HG03103 (cell line): ENCODE measurements around the gene SLC38A6.

Experiments used
- ATAC-seq: cut with Tn5 transposase; IDR thresholded peaks from one replicate; pipeline ENCODE4 v1.9.1; 2021; ENCODE audit warnings: low read depth; ENCODE audit not compliant: unreplicated experiment

The SLC38A6 gene

DNA sequence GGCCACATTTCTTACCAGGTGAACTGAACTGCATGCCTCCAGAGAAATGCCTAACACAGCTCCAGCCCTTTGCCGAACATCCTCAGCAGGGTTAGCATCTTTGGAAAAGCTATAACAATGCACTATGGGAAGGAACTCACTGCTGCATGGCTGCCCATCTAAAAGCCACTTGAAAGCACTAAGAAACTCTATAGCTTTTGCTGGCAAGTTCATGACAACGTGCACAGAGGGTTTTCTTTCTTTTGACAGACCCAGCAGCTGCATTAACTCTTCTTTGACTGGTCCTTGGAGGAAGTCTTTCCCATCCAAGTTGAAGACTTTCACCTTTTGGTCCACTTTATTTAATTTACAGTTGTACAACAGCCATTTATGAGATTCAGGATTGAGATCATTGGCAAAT is 5.5 kb upstream of the SLC38A6 start:
- ATAC-seq: no peak

- ATAC-seq: no peak
These were observed 3.2 kb upstream of the SLC38A6 start for GRCh38 chr14:60977847-60978246.

GRCh38 chr14:60981633-60982455 is 799 bp downstream of the SLC38A6 start:
- ATAC-seq: no peak

- no peak for ATAC-seq
These were observed 3.2 kb downstream of the SLC38A6 start for GRCh38 chr14:60984196-60984595.

DNA sequence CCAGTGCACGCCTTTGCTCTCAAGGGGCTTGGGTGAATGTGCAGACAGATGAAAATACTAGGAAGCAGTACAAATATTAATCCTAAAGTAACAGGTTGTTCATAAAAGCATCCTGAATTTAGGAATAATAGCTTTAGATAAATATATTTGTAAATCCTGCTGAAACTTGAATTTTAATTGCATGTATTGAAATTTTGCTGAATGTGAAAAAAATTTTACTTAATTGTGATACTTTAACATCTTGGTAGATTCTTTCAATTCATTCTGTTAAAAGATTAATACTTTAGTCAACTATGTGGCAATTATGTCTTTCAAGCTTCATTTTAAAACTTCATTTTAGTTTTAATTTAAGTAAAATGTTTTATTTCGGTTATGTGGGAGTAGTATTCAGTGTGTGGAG is 5.5 kb downstream of the SLC38A6 start:
- no peak for ATAC-seq

- ATAC-seq: no peak
These were observed 8.6 kb downstream of the SLC38A6 start for GRCh38 chr14:60989599-60989998.

- ATAC-seq: no peak
These were observed 17.6 kb downstream of the SLC38A6 start for GRCh38 chr14:60998617-60999016.

- ATAC-seq: no peak
These were observed 18.5 kb downstream of the SLC38A6 start for GRCh38 chr14:60999536-60999935.

DNA sequence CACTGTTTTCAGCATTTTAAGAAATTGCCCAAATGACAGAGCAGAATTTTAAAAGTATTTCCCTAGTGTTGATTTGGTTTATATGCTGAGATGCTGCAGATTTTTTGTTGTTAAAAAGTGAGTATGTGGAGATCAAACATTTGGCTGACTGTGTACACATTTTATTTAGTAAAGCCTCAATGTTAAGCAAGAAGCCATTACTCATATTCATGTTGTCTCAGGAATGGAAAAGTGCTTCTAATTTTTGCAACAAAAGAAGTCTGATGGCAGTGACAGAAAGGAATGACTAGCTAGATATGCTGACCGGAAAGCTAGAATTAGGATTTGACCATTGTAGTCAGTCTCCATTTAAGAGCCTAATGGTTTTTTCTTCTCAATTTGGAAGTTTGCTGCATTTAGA is 22.5 kb downstream of the SLC38A6 start:
- ATAC-seq: no peak

DNA sequence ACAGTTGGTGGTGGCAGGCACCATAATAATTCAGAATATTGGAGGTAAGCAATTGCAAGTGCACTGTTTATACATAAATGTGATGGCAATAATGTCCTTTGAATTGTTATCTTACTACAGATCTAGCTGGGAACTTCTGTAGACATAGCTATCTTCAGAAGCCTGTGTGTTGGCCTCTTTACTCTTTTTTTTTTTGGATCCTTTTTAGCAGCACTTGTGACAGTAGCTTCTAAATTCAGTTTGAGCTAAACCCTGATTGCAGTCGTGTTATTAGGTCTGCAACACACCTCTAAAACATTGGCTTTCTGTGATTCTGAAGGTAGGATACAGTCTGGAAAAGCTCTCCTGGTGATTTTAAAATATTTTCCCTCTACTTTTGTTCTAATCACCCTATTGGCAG is 38.5 kb downstream of the SLC38A6 start:
- ATAC-seq: no peak

DNA sequence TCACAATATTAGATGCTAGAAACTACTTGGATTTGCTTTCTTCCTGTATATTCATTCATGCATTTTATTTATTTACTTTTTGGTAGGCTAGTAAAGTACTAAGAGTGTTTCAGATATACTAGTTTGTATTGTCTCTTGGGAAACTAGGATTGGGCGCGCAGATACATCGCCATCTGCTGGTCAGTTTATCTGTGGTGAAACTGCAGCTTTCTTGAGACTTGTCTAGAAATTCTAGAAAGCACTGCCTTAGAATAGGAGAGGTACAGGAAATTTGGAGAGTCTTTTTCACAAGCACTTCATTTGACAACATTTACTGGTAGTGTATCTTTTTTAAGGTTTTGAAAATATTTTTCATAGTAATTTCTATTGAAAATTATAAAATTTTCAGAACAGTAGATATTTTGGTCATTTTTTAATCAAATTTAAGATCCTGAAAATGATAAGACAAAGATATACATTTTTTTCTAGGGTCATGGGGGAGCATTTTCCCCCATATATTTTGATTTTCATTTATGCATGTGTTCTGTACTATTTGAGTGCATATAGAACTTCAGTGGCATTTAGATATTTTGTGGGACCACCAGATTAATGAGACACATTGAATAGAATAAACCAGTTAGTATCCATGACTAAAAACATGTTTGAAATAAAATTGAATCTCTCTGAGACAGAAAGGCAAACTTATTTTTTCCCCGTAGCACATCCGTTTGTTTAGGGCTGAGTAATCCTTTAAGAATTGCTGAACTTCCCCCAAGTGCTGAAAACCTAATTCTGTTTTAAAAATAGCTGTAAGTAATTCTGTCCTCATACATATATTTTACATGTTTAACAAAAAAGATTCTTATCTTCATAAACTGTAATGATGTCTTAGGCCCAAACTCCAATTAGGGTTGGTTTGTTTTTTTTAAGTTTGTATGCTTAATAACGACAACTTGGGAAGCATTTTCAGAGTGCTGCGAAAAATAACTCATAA is 44.5 kb downstream of the SLC38A6 start:
- ATAC-seq: no peak

GRCh38 chr14:61026526-61026925 is 45.5 kb downstream of the SLC38A6 start:
- ATAC-seq: no peak

DNA sequence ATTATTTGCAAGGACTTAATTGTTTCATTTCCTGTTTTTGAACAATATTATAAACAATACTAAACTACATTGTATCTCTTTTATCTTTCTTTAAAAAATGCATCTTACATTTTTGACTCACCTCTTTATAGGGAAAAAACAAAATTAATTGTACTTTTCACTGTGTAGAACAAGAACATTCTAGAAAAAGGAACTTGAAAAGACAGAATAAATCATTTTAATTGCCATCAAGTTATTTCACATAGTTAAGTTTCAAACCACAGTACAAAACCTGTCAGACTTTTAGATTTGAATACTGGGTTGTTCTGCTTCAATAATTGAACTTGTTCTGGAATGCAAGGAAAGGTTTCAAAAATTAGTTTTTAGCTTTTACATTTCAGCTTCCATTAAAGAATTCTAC is 50.0 kb downstream of the SLC38A6 start:
- no peak for ATAC-seq

DNA sequence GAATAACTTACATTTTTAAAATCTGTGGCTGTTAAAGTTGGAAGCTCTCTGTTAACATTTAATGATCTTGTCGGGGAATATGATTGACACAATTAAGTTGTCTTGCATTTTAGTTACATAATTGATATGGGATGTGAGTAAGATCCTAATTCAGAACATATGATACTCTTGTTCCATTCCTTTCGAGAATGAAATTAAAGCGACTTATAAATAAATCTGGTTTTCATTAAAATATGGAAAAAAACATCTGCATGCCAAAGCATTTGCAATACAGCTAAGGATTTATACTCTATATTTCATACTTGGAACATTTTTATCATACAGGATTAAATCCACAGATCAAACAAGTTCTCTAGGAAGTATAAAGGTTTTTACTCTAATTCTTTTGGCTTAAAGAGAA is 52.0 kb downstream of the SLC38A6 start:
- no peak for ATAC-seq

- no peak for ATAC-seq
These were observed 52.8 kb downstream of the SLC38A6 start for GRCh38 chr14:61033855-61034254.

GRCh38 chr14:61034416-61035120 is 53.5 kb downstream of the SLC38A6 start:
- ATAC-seq: peak; percentile 83

DNA sequence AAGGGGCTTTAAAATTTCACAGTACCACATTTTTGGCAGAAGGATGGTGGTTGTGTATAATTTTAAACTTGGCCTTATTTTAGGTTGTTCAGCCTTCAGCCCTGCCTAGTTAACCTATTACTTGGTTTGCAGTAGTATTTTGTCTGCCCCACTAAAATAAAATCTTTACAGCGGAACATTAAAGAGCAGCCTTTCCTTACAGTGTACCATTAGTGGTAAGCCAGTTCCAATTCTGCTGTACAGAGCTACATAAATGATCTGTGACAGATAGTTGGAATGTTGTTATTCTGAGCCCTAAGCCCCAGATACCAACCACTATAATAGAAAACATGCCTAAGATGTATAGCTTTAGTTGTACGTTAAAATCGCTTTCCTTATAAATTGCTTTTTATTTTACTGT is 56.2 kb downstream of the SLC38A6 start:
- ATAC-seq: no peak

DNA sequence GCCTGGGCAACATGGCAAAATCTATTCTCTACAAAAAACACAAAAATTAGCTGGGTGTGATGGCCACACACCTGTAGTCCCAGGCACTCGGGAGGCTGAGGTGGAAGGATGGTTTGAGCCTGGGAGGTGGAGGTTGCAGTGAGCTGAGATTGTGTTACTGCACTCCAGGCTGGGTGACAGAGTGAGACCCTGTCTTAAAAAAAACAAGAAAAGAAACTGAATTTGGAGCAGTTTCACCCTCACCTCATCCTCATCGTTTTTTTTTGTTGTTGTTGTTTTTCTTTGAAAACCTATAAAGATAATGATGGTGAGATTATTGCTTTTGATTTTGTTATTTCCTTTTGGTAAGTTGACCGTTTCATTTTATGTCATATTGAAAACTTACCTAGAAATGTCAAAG is 60.7 kb downstream of the SLC38A6 start:
- no peak for ATAC-seq

DNA sequence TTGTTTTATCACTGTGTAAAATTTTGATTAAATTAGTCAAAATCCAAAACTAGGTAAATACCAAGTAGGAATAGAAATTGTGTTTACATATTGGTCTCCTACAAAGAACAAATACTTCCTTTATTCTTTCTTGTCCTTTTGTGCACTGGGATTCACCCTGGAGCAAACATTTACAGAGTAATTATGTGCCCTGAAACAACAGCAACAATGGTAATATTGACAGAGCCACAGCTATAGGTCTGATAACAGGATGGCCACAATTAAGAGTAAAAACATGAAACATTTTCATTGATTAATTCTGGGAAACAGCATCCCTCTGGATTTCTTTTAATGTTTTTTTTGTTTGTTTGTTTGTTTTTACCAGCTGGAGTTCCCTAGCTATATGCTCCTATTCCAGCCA is 61.2 kb downstream of the SLC38A6 start:
- no peak for ATAC-seq

GRCh38 chr14:61043506-61043905 is 62.5 kb downstream of the SLC38A6 start:
- ATAC-seq: no peak

GRCh38 chr14:61047021-61047420 is 66.0 kb downstream of the SLC38A6 start:
- no peak for ATAC-seq
